Skin of body (tissue), 2 donors: ENCODE measurements around the gene TMEM150C. TPM values are rescaled to one million over a fixed set of nuclear protein-coding genes. Genes with fewer than 3 reads are reported as not detected.
"Not testable (repeated sequence)": the region's sequence is repeated elsewhere in the genome, so short reads cannot be mapped to it uniquely, and the experiment has no call there.

Experiments
- DNase-seq: peaks from one replicate; lab custom pipeline; 2025; lab: John Stamatoyannopoulos, UW
- total RNA-seq: library from RNA; depleted of rRNA; stranded (reverse); fragments of >200 nt; gene quantifications from one replicate; pipeline ENCODE4 v1.2.3, GENCODE V29; 2014

Gene TMEM150C
- total RNA-seq, 1 donor from 2014 or later = 11.6 TPM

- no peak for DNase-seq
Observed at GRCh38 chr4:82569076-82569475, 7.3 kb upstream of the TMEM150C start.

DNA sequence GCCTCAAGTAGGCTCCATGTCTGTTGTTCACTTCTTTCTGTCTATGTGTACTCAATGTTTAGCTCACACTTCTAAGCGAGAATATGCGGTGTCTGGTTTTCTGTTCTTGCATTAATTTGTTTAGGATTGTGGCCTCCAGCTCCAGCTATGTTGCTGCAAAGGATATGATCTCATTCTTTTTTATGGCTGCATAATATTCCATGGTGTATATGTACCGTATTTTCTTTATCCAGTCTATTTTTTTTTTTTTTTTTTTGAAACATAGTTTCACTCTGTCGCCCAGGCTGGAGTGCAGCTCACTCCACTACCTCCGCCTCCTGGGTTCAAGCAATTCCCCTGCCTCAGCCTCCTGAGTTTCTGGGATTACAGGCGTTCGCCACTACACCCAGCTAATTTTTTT lies 5.7 kb upstream of the TMEM150C start:
- DNase-seq = no peak

DNA sequence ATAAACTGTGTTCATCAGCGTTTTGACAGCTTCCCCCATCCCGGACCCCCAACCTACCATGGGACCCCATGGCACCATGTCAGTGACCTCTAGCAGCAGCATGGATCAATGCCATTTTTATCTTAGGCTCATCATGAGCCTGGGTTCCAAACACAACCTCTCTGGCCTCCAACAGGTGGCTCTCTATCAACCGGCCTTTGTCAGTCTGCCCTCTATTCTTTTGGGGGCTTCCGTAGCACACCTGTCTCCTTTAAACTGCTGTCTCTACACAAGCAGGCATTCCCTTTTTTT lies 721 bp upstream of the TMEM150C start:
- DNase-seq = no peak

GRCh38 chr4:82560853-82561785 lies 669 bp downstream of the TMEM150C start:
- no peak for DNase-seq

- DNase-seq = no peak
Observed at GRCh38 chr4:82559735-82560120, 2.1 kb downstream of the TMEM150C start.

DNA sequence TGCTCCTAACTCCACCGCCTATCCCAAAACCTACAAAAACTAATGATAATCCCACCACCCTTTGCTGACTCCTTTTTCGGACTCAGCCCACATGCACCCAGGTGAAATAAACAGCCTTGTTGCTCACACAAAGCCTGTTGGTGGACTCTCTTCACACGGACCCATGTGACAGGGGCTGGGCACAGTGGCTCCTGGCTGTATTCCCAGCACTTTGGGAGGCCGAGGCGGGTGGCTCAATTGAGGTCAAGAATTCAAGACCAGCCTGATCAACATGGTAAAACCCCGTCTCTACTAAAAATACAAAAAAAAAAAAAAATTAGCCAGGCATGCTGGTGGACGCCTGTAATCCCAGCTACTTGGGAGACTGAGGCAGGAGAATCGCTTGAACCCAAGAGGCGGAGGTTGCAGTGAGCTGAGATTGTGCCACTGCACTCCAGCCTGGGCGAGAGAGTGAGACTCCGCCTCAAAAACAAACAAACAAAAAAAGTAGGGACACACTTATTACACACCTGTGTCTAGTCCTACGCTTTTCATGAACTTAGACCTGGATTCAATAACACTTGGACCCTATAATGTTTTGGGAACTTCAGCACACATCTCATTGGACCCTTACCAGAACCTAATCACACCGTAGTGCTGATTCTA lies 2.6 kb downstream of the TMEM150C start:
- DNase-seq = not testable (repeated sequence)

GRCh38 chr4:82555276-82555675 lies 6.5 kb downstream of the TMEM150C start:
- no peak for DNase-seq

- no peak for DNase-seq
Observed at GRCh38 chr4:82553020-82553419, 8.8 kb downstream of the TMEM150C start.

DNA sequence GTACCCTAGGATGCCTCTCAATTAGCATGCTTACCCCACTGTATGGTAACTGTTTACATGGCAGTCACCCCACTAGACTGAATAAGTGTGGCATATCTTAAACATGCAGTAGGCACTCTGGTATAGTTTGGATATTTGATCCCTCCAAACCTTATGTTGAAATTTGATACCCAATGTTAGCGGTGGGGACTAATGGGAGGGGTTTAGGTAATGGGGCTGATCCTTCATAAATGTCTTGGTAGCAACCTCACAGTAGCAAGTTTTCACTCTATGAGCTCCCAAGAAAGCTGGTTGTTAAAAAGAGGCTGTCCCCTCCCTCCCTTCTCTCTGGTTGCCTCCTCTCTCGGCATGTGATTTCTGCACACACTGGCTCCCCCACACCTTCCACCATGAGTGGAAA lies 10.1 kb downstream of the TMEM150C start:
- DNase-seq = no peak

DNA sequence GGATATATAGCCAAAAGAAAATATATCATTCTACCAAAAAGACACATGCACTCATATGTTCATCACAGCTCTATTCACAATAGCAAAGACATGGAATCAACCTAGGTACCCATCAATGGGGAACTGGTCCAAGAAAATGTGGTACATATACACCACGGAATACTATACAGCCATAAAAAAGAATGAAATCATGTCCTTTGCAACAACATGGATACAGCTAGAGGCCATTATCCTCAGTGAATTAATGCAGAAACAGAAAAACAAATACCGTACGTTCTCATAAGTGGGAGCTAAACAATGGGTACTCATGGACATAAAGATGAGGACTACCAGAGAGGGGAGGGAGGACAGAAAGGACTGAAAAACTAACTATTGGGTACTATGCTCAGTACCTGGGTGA lies 13.9 kb downstream of the TMEM150C start:
- DNase-seq = not testable (repeated sequence)

DNA sequence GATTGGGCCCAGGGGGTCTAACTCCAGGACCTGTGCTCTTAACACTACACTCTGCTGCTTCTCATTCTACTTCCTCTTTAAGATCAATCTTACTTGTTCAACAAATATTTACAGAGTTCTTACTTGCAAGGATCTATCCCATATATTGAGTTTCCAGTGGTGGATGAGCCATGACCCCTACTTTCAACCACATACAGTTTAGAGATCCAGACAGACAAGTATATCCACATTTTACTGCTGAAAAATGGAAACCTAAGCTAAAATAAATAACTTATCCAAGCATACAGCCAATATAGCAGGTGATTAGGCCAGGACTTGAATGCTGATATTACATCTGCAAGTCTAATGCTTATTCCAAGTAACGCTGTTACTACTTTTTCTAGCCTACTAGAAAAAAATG lies 18.7 kb downstream of the TMEM150C start:
- DNase-seq = no peak

DNA sequence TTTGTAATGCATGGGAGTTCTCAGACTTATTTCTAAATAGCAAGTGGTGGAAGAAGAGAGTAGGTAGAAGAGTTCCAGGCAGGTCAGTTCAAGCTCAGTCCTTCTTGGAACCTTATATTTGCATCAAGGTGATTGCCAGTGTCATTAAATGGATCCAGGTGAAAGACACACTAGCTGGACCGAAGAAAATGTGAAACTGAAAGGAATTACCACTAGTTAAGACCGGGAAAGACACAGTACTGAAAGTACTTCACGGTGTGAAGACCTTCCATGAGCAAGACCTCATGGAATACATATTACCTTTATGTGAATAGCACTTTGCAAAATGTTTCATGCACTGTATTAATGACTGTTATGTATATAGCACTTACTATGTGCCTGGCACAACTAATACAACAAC lies 19.1 kb downstream of the TMEM150C start:
- DNase-seq = no peak

DNA sequence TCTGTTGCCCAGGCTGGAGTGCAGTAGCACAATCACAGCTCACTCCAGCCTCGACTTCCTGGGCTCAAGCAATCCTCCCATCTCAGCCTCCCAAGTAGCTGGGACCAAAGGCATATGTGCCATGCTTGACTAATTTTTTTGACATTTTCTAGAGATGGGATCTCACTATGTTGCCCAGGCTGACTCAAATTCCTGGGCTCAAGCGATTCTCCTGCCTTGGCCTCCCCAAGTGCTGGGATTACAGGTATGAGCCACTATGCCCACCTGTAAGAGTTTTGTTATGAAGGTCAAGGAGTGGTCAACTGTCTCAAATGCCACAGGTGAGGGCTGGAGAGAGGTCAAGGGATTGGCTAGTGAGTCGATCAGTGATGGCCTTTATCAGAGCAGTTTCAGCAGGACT lies 32.5 kb downstream of the TMEM150C start:
- DNase-seq = no peak

DNA sequence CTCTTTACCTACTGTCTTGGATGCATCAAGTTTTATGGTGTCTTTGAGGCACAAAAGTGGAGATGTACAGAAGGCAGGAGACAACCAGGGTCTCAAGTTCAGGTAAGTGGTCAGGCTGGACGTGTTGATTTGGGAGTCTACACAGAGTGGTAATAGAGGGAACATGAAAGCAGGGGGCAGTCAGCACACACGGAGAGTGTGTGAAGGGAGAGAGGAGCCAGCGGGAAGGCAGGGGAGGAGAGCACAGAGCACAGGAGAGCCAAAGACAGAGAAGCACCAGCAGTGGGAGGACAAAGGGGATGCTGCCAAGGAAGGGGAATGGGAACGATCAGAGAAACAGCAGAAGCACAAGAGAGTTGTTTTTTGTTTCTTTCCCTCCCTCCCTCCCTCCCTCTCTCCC lies 32.9 kb downstream of the TMEM150C start:
- DNase-seq = no peak

GRCh38 chr4:82528074-82528473 lies 33.7 kb downstream of the TMEM150C start:
- no peak for DNase-seq

DNA sequence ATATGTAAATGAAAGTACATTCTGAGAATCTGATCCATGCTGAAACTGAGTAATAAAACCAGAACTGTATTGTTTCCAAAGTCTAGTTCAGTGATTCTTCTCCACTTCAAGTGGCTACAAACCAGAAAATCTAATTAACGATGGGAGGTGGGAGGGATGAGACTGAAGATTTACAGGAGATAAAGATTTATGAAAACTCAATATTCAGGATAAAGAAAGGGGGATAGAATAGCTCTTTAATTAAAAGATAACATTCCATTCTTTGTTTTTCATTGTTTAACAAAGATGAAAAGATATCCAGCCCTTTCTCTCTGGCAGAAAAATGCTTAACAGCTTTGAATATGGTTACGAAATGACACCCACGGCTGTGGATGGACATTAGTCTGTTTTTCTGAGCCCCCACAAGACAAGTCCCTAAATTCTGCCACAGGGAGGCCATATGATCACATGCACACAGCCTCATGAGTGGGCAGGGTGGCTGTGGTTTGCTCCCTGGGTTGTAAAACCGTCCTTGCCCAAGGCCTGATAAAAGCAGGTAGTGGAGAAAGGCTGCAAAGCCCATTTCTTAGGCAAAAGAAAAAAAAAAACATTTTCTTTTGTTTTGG lies 36.4 kb downstream of the TMEM150C start:
- no peak for DNase-seq

DNA sequence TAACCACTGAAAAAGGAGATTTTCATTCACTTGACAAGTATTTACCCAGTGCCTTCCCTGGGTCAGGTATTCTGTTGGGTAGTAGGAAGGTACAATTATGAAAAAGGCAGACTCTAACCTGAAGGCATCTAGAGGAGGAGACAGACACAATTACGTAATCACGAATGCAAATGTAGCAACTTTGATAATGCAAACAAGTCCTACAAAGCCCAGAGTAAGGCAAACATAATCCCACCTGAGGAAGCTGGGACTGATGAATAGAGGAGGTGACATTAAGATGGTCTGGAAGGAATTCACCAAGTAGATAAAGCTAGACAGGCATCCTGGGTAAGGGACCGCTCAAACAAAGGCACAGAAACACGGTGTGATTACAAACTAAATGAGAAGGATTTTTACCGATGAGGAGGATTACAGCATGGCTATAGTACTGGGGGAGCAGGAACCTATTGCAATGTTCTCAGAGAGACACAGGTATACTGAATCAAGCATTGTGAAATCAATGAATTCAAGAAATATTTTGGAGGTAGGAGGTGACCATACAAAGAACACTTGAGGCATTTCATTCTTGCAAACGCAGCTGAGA lies 37.1 kb downstream of the TMEM150C start:
- DNase-seq = no peak

DNA sequence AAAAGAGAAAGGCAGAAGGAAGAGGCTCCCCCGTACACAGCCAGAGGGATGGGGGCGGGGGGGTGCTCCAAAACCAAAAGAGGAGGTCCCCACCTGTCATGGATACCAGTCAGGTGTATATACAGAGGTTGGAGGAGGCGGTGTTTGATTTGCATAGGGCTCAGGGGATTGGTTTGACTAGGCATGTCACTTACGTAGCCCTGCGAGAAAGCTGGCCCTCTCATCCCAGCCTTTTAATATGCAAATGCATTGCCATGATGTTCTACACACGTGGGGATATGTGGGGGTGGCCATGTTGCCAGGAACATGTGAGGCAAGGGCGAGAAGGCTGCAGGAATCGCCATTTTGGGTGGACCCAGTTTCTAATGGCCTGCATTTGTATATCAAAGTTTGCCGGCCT lies 38.6 kb downstream of the TMEM150C start:
- no peak for DNase-seq

DNA sequence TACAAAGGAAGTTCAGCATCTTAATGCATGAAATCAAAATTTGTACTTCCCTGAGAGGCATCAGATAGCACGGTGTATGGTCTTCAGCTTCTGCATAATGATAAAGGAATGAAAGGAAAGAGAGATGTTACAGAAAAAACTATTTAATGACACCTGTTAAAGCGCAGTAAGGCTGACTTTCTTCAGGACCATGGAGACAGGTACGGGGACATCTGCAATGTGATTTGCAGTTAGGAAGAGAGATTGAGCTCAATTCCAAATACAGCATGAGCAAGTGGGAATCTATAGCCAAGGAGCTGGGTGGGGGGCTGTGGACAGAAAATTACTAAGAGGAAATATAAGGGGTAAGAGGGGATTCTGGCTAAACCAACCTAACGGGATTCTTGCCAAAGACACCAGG lies 39.3 kb downstream of the TMEM150C start:
- no peak for DNase-seq

- DNase-seq = no peak
Observed at GRCh38 chr4:82521283-82521682, 40.5 kb downstream of the TMEM150C start.

DNA sequence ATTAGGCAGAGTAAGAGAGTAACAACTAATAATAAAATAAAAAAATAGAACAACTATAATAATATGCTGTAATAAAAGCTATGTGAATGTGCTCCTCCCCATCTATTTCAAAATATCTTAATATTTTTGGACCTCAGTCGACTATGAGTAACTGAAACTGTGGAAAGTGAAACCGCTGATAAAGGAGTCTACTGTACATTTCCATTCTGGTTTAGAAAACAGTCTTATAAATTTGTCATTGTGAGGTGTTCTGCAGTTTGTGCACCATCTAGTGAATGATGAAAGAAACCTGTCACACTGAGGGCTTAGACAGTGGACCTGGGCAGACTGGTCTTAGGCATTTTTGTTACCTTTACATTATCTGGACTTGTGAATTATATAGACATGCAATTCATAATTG lies 42.0 kb downstream of the TMEM150C start:
- no peak for DNase-seq

DNA sequence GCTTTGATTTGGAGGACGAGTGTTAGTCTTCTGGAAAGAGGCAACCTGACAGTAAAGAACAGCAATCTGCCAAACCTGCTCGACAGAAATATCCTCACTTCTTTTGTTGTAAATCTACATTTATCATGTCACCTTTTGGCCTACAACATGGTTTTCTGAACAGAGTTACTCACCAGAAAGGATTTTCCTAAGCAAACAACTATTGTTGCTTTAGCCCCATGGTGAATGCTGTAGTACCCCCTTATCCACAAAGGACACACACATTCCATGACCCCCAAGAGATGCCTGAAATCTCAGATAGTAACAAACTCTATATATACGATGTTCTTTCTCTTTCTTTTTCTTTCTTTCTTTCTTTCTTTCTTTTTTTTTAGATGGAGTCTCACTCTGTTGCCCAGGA lies 42.7 kb downstream of the TMEM150C start:
- no peak for DNase-seq
